ENCODE data around the gene PERP.

The PERP gene

DNA sequence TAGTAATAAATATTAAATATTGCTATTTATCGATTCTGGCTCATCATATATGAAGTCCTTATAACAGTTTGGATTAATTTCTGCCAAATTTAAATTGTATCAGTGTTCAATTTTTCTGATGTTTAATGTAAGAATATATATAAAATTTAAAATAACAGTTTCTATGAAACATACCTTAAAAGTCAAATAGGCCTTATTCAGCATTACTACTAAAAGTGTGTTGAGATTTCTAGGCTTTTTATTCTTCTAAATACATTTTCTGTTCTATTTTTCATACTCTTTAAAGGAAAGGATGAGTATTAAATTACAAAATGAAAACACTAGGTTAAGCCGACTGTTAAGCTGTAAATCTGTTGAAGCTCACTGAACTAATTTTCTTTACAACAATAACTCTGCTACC lies 13.6 kb downstream of the PERP start:
- H3K4me1 ChIP-seq (ENCODE audit: control insufficient read depth in 1 of 2, insufficient read depth in 2 of 2, low read length in 2 of 2) = peaks cover 0 to under 1% of the 10 kb centered on the region in 2 experiments
- H2BK5ac ChIP-seq (ENCODE audit: low read depth, low read length, poor library complexity) = no peak overlapping the region
- no peak overlapping the region for H3K4ac ChIP-seq (ENCODE audit: low read depth, low read length)
- no peak overlapping the region for H3K4me2 ChIP-seq (ENCODE audit: low read length)
- no peak overlapping the region for H4K8ac ChIP-seq (ENCODE audit: low read depth, low read length)
- no peaks in the 10 kb centered on the region for H3K79me1 ChIP-seq (ENCODE audit: low read length)
- no peak overlapping the region for H2BK120ac ChIP-seq (ENCODE audit: insufficient read depth, low read length, poor library complexity)
- H4K12ac ChIP-seq (ENCODE audit: low read depth, low read length) = no peak overlapping the region
- no peak overlapping the region for H3K14ac ChIP-seq (ENCODE audit: low read length)
- H4K91ac ChIP-seq (ENCODE audit: low read depth, low read length) = no peak overlapping the region
- H2AK5ac ChIP-seq (ENCODE audit: low read length) = no peak overlapping the region
- no peak overlapping the region for H3K27ac ChIP-seq (ENCODE audit: low read depth, low read length)
- no peak overlapping the region for H3K18ac ChIP-seq (ENCODE audit: low read length)
- H3K27me3 ChIP-seq (ENCODE audit: insufficient read depth, low read length) = no peaks in the 10 kb centered on the region
- H3K9ac ChIP-seq (ENCODE audit: low read length) = no peak overlapping the region
- no peak overlapping the region for H2BK12ac ChIP-seq (ENCODE audit: low read length)
- no peak overlapping the region for H3K4me3 ChIP-seq (ENCODE audit: low read depth, low read length)
- peaks cover 22 to 23% of the 10 kb centered on the region in 2 experiments for H3K36me3 ChIP-seq (ENCODE audit: control insufficient read depth in 1 of 2, insufficient read depth in 2 of 2, low read length in 2 of 2)
- DNase-seq = no peak
- H2AFZ ChIP-seq (ENCODE audit: insufficient read depth, low read length, poor library complexity) = no peak overlapping the region
- peaks cover 4% of the 10 kb centered on the region for H3K79me2 ChIP-seq (ENCODE audit: control insufficient read depth, insufficient read depth, low read length, poor library complexity)
- H3K9me3 ChIP-seq (ENCODE audit: insufficient read depth, low read depth, low read length) = no peaks in the 10 kb centered on the region
- WGBS (ENCODE audit: extremely low coverage, insufficient coverage, insufficient read length) = no CpG with 5 or more reads among the region's 2 CpGs
- no peak overlapping the region for H3K23ac ChIP-seq (ENCODE audit: low read length)

DNA sequence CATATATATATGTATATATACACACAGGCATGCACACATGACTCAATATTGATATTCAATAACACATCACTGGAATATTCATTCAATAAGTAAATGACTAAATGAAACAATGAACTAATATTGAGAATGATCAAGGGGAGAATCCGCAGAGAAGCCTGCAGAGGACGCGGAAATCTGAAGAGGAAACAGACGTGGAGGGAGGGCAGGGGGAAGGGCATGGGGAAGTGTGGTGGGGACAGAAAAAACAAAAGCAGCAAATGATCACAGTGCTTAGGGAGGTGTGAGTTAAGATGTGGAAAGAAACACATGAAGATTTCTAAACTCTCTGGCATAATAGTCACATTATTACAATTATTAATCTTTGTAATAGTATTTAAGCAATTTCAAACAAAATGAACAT lies 14.5 kb downstream of the PERP start:
- Histone ChIP-seq H3K79me1 (ENCODE audit: low read length) (no peaks in the 10 kb centered on the region), H3K27me3 (ENCODE audit: insufficient read depth, low read length) (no peaks in the 10 kb centered on the region), H3K4me3 (ENCODE audit: low read depth, low read length) (no peak overlapping the region), H3K14ac (ENCODE audit: low read length) (no peak overlapping the region), H4K8ac (ENCODE audit: low read depth, low read length) (no peak overlapping the region), H2BK5ac (ENCODE audit: low read depth, low read length, poor library complexity) (no peak overlapping the region), H3K4me2 (ENCODE audit: low read length) (no peak overlapping the region), H3K4me1 (ENCODE audit: control insufficient read depth in 1 of 2, insufficient read depth in 2 of 2, low read length in 2 of 2) (peaks cover 0 to 3% of the 10 kb centered on the region in 2 experiments), H3K23ac (ENCODE audit: low read length) (no peak overlapping the region), H2BK120ac (ENCODE audit: insufficient read depth, low read length, poor library complexity) (no peak overlapping the region), H3K9ac (ENCODE audit: low read length) (no peak overlapping the region), H4K91ac (ENCODE audit: low read depth, low read length) (no peak overlapping the region), H3K27ac (ENCODE audit: low read depth, low read length) (no peak overlapping the region), H3K18ac (ENCODE audit: low read length) (no peak overlapping the region), H3K4ac (ENCODE audit: low read depth, low read length) (no peak overlapping the region), H3K36me3 (ENCODE audit: control insufficient read depth in 1 of 2, insufficient read depth in 2 of 2, low read length in 2 of 2) (peaks cover 20% of the 10 kb centered on the region in 2 experiments), H2BK12ac (ENCODE audit: low read length) (no peak overlapping the region), H3K79me2 (ENCODE audit: control insufficient read depth, insufficient read depth, low read length, poor library complexity) (no peaks in the 10 kb centered on the region), H2AK5ac (ENCODE audit: low read length) (no peak overlapping the region), H4K12ac (ENCODE audit: low read depth, low read length) (no peak overlapping the region), H3K9me3 (ENCODE audit: insufficient read depth, low read depth, low read length) (no peaks in the 10 kb centered on the region), H2AFZ (ENCODE audit: insufficient read depth, low read length, poor library complexity) (no peak overlapping the region)
- no CpG with 5 or more reads among the region's 4 CpGs for WGBS (ENCODE audit: extremely low coverage, insufficient coverage, insufficient read length)
- no peak for DNase-seq

DNA sequence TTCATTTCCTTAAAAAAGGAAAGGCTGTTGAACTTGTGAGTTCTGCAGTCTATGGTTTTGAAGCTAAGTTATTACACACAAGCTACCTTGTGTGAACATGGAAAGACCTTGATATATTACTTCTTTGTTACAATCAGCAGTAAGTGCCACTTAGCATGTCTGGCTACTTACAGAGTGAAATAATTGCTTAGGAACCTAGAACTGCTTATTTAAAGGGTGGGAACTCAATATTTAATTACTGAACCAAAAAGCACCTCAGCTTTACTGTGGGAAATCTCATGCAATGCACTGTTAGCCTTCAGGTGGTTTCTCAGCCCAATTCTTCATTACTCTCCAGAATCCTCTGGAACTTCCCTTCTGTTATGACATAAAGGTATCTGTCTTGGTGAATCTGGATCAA lies 17.9 kb downstream of the PERP start:
- no peak overlapping the region for H3K4me3 ChIP-seq (ENCODE audit: low read depth, low read length)
- no peak overlapping the region for H2BK5ac ChIP-seq (ENCODE audit: low read depth, low read length, poor library complexity)
- H2AFZ ChIP-seq (ENCODE audit: insufficient read depth, low read length, poor library complexity) = no peak overlapping the region
- no peak overlapping the region for H4K91ac ChIP-seq (ENCODE audit: low read depth, low read length)
- H3K79me1 ChIP-seq (ENCODE audit: low read length) = peaks cover 3% of the 10 kb centered on the region
- H3K9me3 ChIP-seq (ENCODE audit: insufficient read depth, low read depth, low read length) = no peaks in the 10 kb centered on the region
- H2BK12ac ChIP-seq (ENCODE audit: low read length) = no peak overlapping the region
- H3K27me3 ChIP-seq (ENCODE audit: insufficient read depth, low read length) = no peaks in the 10 kb centered on the region
- H3K79me2 ChIP-seq (ENCODE audit: control insufficient read depth, insufficient read depth, low read length, poor library complexity) = no peaks in the 10 kb centered on the region
- H3K4ac ChIP-seq (ENCODE audit: low read depth, low read length) = no peak overlapping the region
- H2BK120ac ChIP-seq (ENCODE audit: insufficient read depth, low read length, poor library complexity) = no peak overlapping the region
- no peak overlapping the region for H3K14ac ChIP-seq (ENCODE audit: low read length)
- H3K4me2 ChIP-seq (ENCODE audit: low read length) = no peak overlapping the region
- H2AK5ac ChIP-seq (ENCODE audit: low read length) = no peak overlapping the region
- peaks cover 3 to 12% of the 10 kb centered on the region in 2 experiments for H3K4me1 ChIP-seq (ENCODE audit: control insufficient read depth in 1 of 2, insufficient read depth in 2 of 2, low read length in 2 of 2)
- no peak overlapping the region for H3K18ac ChIP-seq (ENCODE audit: low read length)
- H3K9ac ChIP-seq (ENCODE audit: low read length) = no peak overlapping the region
- H3K27ac ChIP-seq (ENCODE audit: low read depth, low read length) = no peak overlapping the region
- no peak overlapping the region for H4K12ac ChIP-seq (ENCODE audit: low read depth, low read length)
- no peak overlapping the region for H3K23ac ChIP-seq (ENCODE audit: low read length)
- H4K8ac ChIP-seq (ENCODE audit: low read depth, low read length) = no peak overlapping the region
- peaks cover 5 to 6% of the 10 kb centered on the region in 2 experiments for H3K36me3 ChIP-seq (ENCODE audit: control insufficient read depth in 1 of 2, insufficient read depth in 2 of 2, low read length in 2 of 2)
- no peak for DNase-seq

DNA sequence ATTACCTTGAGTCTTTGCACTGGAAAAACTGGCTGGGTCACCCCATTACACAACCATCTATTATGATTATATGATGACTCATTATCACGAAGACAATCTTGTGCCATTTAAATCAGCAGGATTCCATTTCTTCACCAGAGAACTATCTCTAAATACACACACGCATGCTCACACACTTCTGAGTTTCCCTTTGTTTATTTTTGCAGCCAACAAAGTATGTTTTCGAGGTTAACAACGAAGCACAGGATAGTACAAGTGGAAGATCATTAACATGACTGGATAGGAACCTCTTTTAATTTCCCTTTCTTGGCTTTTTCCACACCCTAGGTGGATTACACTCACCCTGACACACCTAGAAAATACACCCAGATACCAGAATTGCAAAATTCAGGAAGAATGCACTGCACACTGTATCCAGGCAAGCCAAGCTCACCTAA lies 18.9 kb downstream of the PERP start:
- Histone ChIP-seq H3K23ac (ENCODE audit: low read length) (no peak overlapping the region), H3K9me3 (ENCODE audit: insufficient read depth, low read depth, low read length) (no peaks in the 10 kb centered on the region), H3K36me3 (ENCODE audit: control insufficient read depth in 1 of 2, insufficient read depth in 2 of 2, low read length in 2 of 2) (peaks cover 5 to 6% of the 10 kb centered on the region in 2 experiments), H3K9ac (ENCODE audit: low read length) (no peak overlapping the region), H3K79me1 (ENCODE audit: low read length) (peaks cover 3% of the 10 kb centered on the region), H4K8ac (ENCODE audit: low read depth, low read length) (no peak overlapping the region), H3K14ac (ENCODE audit: low read length) (no peak overlapping the region), H4K12ac (ENCODE audit: low read depth, low read length) (no peak overlapping the region), H3K79me2 (ENCODE audit: control insufficient read depth, insufficient read depth, low read length, poor library complexity) (no peaks in the 10 kb centered on the region), H3K27me3 (ENCODE audit: insufficient read depth, low read length) (no peaks in the 10 kb centered on the region), H3K27ac (ENCODE audit: low read depth, low read length) (no peak overlapping the region), H2AK5ac (ENCODE audit: low read length) (no peak overlapping the region), H4K91ac (ENCODE audit: low read depth, low read length) (no peak overlapping the region), H3K4me3 (ENCODE audit: low read depth, low read length) (no peak overlapping the region), H2BK5ac (ENCODE audit: low read depth, low read length, poor library complexity) (no peak overlapping the region), H2BK12ac (ENCODE audit: low read length) (no peak overlapping the region), H3K18ac (ENCODE audit: low read length) (no peak overlapping the region), H2BK120ac (ENCODE audit: insufficient read depth, low read length, poor library complexity) (no peak overlapping the region), H3K4me1 (ENCODE audit: control insufficient read depth in 1 of 2, insufficient read depth in 2 of 2, low read length in 2 of 2) (peaks cover 3 to 12% of the 10 kb centered on the region in 2 experiments), H3K4ac (ENCODE audit: low read depth, low read length) (no peak overlapping the region), H3K4me2 (ENCODE audit: low read length) (no peak overlapping the region), H2AFZ (ENCODE audit: insufficient read depth, low read length, poor library complexity) (no peak overlapping the region)
- no CpG with 5 or more reads among the region's 4 CpGs for WGBS (ENCODE audit: extremely low coverage, insufficient coverage, insufficient read length)
- peak; percentile 81 to 91 for DNase-seq

Measured in trophoblast cell (in vitro differentiated cells and primary cell).